ENCODE data around the gene FRYL.

- TF ChIP-seq POLR2AphosphoS5 (IDR thresholded peaks at IDR 0.05; ENCODE audit: borderline replicate concordance, low read depth, low read length) (no peak), EZH2 (IDR thresholded peaks at IDR 0.05) (no peak), FOXP2 (optimal IDR thresholded peaks at IDR 0.05; ENCODE audit: control extremely low read depth, extremely low read length, insufficient read depth) (no peak)
These were observed 24.7 kb upstream of the FRYL start for GRCh38 chr4:48804584-48805301.

Data from SK-N-MC (cell line).